Measurements from ENCODE around the gene CHRNG.

CHRNG gene

DNA sequence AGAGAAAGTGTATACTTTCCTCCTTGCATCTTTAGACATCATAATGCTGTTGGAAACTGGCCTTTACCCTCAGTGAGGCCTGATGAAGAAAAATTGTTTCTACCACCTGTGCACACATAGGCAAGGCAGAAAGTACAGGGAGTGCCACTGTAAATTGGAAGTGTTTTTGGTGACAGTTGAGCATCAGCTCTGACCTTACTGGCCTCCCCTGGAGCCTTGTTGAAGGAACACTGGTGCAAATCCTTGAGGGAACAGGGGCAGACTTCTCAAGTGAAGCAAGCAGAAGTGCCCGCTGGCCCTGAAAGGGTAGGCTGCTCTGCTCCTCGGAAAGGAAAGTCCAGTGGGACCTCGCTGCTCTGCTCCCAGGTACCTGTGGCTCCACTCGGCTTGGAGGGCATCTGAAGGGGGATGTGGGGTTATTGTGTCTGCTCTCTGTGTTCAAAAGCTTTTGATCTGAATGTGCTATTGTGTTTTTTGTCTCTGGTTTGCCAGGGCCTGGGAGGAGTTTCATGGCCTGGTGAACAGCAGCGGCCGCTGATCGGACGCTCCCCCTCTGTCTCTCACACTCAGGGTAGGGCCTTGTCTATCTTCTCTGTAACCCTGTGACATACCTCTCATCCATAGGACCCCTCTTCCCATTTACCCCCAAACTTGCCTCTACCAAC, 34.4 kb downstream of the CHRNG start:
- DNase-seq (ENCODE audit: extremely low read depth in 1 of 2, low read depth in 1 of 2), result no peak

DNA sequence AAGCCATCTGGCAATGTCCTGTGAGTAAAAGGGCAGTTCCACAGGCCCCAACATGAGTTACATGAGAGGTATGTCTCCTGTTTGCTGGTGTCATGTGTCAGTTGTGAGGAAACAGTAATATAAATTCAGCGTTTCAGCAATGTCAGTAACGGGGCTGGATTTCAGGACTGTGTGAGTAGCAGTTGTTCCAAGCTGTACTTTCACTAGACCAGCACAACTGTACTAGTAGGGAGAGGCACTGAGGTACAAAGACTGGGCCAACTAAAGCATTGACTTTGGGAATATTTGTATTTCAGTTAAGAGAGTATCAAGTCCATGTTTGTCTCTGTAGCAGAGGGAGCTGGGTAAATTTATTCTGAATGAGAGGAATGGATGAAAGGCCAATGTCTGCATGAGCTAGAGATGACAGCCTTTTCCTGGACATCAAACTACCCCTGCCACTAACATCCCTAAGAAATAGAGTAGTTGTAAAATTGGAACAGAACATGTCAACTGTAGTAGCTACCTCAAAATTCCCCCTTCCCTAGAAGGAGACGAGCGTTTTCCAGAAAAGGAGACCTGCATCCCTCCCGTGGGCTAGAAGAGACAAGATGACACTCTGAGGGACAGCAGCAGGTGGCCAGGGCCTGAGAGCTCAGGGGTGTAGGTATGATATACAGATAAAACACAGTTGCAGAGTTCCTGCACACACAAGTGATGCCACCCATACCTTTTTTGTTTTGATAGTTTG, 35.3 kb downstream of the CHRNG start:
- no peak for DNase-seq (ENCODE audit: extremely low read depth in 1 of 2, low read depth in 1 of 2)

DNA sequence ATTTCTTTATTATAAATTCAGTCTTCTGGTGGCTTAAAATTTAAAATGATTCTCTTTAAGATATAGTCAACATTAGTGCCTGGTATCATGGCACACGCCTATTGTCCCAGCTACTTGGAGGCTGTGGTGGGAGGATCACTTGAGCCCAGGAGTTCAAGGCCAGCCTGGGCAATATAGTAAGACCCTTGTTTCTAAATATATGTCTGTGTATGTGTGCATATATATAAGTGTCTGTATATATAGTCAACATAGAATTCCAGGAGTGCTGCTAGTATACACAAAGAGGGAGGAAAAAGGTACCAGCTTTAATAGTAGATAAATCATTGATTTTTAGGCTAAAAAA, 35.9 kb downstream of the CHRNG start:
- no peak for DNase-seq (ENCODE audit: extremely low read depth in 1 of 2, low read depth in 1 of 2)

DNA sequence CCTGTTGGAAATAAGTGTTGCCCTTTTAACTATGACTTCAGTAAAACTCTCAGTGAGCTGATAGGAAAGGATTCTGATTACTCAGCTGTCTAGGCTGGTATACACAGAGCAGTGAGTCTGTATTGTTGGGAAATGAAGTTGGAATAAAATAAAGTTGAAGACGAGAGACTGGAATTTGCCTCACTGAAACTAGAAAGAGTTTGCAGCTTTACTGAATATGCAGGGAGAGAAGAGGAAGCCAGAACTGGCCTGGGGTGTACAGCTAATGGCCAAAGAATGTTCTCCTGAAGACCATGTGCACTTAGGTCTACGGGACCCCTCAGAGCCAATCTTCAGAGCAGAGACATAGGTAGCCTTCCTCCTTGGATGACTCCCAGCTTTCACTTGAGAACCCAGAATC, 37.5 kb downstream of the CHRNG start:
- no peak for DNase-seq (ENCODE audit: extremely low read depth in 1 of 2, low read depth in 1 of 2)

DNA sequence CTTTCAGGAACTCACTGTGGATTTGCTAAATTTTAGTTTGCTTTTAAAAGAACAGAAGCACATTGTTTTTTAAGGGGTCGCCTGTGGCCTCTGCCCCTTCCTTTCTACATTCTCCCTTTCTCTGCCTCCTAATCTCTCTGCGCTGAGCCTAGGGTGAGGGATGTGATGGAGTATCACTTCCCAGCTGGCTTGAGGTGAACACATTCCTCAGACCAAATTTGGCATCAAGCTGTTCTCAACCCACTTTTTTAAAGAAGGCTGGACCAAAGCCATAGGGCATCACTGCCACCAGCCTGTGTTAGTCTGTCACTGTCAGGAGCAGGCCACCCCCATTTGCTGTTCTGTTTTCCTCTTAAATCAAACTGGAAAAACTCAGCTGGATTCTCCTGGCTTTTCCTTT, 38.3 kb downstream of the CHRNG start:
- DNase-seq (ENCODE audit: extremely low read depth in 1 of 2, low read depth in 1 of 2), result no peak

DNA sequence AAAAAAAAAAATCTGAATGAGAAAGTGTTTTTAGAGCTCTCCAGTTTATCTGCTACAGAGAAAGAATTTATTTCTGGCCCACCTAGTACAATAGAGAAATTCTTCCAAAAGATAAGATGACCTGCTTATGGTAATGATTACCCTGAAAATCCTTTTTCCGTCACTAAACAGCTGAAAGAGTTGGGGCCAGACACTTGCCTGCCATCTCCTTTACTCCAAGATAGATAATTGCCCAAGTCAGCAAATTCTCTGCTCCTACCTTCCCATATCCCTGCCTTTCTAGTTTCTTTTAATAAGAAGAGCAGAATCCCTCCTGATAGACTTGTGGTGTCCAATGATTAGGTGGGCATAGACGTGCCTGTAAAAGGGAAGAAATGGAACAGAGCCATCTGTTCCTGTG, 39.1 kb downstream of the CHRNG start:
- DNase-seq (ENCODE audit: extremely low read depth in 1 of 2, low read depth in 1 of 2), result no peak

DNA sequence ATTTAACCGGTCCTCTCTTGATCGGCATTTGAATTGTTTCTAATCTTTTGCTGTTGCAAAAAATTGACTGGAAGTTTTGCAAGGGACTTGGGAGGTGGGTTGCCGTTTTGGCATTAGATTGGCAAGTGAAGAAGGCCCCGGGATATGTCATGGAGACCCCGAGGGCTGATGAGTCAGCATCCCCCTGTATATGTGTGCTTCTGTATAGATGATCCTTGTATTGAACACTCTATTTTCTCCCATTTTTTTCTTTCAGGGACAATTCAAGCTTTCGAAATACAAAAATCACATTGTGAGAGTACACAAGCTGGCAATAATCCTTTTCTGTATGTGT, 41.1 kb downstream of the CHRNG start:
- DNase-seq (ENCODE audit: extremely low read depth in 1 of 2, low read depth in 1 of 2), result no peak

DNA sequence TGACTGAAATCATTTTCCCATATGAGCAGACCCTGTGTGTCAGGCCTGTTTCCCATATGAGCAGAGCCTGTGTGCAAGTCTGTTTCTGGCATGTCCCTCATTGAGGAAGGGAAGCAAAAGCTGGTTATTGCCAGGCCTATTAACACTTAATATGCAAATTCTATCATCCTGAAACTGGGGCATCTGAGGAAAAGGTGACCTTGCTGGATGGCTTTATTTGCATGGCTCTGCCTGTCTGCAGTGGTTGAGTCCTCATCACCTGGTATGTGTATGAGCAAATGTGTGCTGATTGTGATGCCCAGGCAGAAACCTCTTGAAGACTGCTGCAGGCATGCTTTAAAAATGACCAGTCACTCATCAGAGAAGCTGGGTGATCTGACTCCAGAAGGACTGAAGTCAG, 42.2 kb downstream of the CHRNG start:
- DNase-seq (ENCODE audit: extremely low read depth in 1 of 2, low read depth in 1 of 2), result no peak

DNA sequence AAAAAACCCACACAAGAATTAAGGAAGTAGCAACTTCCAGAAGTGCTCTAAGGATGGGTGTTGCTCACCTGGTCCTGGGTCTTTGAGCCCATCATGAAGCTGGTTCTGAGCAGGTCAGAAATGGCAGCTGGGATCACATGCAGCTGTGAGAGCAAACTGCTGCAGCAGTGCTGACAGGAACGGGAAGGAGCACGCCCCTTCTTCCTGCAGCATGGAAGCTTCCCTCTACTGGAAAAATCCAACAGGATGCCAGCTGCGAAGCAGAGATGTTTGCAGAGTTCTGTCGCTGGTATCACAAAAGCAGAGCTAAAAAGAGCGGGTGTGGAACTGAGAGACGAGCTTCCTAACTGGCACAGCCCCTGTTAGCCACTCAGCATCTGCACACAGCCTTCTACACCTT, 44.7 kb downstream of the CHRNG start:
- no peak for DNase-seq (ENCODE audit: extremely low read depth in 1 of 2, low read depth in 1 of 2)

DNA sequence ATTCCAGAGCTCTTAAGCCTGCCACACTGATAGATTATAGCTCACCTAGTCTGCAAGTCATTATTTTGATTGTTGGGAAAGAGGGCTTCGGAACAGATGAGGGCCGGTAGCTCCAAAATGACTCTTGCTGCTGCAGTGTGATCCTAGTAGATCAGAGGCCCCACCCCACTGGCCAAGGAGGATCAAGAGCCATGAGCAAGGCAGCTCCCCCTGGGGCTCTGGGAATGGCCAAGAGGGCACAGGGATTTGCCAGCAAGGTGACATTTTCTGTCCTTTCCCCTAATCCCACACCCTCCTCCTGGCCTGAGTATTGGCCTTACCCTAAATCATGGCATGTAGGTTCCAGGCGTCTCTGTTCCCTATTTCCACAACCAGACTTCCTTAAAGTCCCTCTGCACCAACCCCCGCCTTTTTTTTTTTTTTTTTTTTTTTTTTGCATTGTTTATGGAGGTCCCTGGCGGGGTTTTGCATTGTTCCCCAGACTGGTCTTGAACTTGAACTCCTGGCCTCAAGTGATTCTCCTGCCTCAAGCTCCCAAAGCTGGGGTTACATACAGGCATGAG, 47.5 kb downstream of the CHRNG start:
- no peak for DNase-seq (ENCODE audit: extremely low read depth in 1 of 2, low read depth in 1 of 2)

DNA sequence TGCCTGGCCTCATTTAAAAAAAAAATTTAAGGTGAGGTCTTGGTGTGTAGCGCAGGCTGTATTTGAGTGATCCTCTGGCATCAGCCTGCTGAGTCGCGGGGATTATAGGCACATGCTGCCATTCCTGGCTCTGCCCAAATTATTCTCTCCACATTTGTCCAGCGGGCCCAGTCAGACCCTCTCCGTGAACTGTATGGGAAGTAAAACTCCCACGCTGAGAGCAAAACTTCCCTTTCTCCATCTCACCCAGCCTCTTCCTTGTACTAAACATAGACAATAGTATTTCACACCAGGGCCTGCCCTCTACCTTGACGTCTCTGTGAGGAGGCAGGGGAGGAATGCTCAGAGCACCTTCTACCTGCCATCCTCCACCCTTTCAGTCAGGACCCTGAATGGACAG, 48.0 kb downstream of the CHRNG start:
- no peak for DNase-seq (ENCODE audit: extremely low read depth in 1 of 2, low read depth in 1 of 2)

DNA sequence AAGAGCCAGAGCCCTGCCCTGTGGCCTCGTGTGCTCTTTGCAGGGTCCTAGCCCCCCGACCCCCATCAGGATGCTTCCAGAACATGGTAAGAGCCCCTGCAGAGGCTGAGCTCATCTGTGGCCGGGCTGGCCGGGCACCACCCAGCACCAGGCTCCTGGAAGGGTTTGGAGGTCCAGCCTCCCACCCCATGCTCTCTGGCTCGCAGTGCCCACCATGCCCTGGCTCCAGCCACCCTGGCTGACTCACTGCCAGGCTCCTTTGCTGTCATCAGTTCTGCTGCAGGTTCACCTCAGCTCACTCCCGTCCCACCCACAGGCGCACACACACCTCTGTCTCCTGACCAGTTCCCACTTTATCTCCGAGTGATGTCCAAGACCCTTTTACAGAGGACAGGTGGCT, 48.5 kb downstream of the CHRNG start:
- no peak for DNase-seq (ENCODE audit: extremely low read depth in 1 of 2, low read depth in 1 of 2)

DNA sequence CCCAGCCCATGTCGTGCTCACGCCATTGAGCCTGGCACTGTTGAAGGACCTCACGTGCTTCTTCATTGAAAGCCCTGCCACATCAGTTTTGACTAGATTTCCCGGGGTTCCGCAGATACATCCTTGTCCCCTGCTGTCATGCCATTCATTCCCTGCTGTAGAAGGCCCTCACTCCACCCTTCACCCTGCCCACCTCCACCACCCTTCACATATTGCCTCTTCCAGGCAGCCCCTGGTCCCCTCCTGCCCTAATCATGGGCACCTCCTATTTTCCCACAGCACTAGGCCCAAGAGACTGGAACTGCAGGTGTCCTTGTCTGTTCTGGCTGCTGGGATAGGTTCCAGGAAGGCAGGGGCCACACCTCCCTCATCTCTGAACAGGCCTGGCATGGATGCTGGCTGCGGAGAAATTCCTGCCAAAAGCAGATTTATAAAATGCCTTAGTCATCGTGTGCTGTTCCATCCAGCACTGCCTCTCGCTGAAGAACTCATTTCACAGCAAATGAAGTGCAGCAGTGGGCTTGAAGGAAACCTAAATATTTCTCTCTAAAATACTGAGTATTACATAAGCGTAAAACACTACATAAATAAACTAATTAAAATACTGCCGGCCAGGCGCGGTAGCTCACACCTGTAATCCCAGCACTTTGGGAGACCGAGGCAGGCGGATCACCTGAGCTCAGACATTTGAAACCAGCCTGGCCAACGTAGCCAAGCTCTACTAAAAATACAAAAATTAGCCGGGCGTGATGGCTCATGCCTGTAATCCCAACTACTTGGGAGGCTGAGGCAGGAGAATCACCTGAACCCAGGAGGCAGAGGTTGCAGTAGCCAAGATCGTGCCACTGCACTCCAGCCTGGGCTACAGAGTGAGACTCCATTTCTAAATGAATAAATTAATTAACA, 49.4 kb downstream of the CHRNG start:
- no peak for DNase-seq (ENCODE audit: extremely low read depth in 1 of 2, low read depth in 1 of 2)

DNA sequence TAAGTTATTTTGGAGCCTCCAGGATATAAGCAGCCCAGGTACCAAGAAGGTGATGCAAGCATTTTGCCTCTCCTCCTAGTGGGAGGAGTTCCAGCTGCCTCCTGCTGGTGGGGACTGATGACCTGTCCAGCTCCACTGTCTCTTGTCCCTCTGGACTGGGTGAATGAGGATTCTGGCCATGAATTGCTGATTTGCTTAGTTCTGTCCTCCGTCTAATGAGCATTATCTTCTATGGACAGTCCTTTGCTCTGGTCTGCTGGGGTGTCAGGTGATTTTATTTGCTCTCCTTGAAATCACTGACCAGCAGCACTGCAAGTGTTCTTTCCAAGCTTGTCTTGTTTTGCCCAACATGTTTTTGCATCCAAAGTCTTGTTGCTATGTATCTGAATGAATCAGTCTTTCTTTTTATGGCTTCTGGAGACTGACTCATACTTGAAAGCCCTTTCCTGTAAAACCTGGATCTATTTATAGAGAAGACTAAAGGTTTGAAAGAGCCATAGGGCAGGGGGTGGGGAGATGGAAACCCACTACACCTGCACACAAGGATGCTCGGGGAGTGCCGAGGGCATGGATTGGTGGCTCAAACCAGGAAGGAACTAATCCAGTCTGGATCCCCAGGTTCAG, 53.4 kb downstream of the CHRNG start:
- no peak for DNase-seq (ENCODE audit: extremely low read depth in 1 of 2, low read depth in 1 of 2)

DNA sequence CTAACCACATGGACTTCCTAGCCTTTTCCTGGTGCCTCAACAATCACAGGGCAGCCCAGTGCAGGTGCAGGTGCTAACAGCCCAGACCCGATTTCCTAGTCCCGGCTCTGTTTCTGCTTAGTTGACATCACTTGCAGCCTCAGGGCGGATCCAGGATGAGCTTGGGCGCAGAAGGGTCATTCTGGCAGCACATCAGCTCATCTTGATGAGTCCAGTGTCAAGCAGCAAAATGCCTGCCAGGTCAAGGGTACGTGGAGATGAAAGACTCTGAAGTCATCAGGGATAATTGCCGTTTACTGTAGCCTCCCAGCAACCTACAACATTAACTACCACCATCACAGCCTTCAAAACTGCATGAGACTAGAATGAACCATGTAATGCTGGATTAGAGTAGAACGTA, 54.5 kb downstream of the CHRNG start:
- DNase-seq (ENCODE audit: extremely low read depth in 1 of 2, low read depth in 1 of 2), result no peak
